Measurements from ENCODE around the gene STK33. TPM values are rescaled to one million over a fixed set of nuclear protein-coding genes. Genes with fewer than 3 reads are reported as not detected.

STK33 gene
- total RNA-seq, 2 donors from 2014 or later = 22.7 to 26.8 TPM

- Mint-ChIP-seq H3K36me3 (ENCODE audit: low read depth) (no peaks in the 10 kb centered on the region), H3K9me3 (no peaks in the 10 kb centered on the region), H3K4me3 (no peak overlapping the region), H3K27me3 (ENCODE audit: insufficient read depth) (peaks cover 4% of the 10 kb centered on the region), H3K4me1 (peaks cover 7% of the 10 kb centered on the region), H3K27ac (no peak overlapping the region)
- H3K9me3 ChIP-seq (ENCODE audit: control insufficient read depth, low read length) = no peaks in the 10 kb centered on the region
- H3K27me3 ChIP-seq (ENCODE audit: control insufficient read depth, insufficient read depth, low read length, poor library complexity, severe bottlenecking) = no peaks in the 10 kb centered on the region
- H3K4me3 ChIP-seq (ENCODE audit: low read length) = no peak overlapping the region
- TF ChIP-seq CTCF (conservative IDR thresholded peaks at IDR 0.05) = no peak
- WGBS, 2 experiments (ENCODE audit: insufficient coverage in 1 of 2, insufficient read length in 1 of 2) = 94 to 97% methylated on average over 9 to 11 of the region's 11 CpGs
- no peak overlapping the region for H3K9ac ChIP-seq (ENCODE audit: extremely low read depth, low read length, poor library complexity, severe bottlenecking)
- no peaks in the 10 kb centered on the region for H3K36me3 ChIP-seq (ENCODE audit: control insufficient read depth, insufficient read depth, low read length)
- DNase-seq = no peak
- H3K27ac ChIP-seq (ENCODE audit: low read depth, low read length) = no peak overlapping the region
- H3K4me1 ChIP-seq (ENCODE audit: control insufficient read depth, insufficient read depth, low read length) = no peaks in the 10 kb centered on the region
These were observed 248.8 kb downstream of the STK33 start for GRCh38 chr11:8345179-8345578.

GRCh38 chr11:8344346-8344745 is 249.7 kb downstream of the STK33 start:
- Mint-ChIP-seq H3K36me3 (ENCODE audit: low read depth) (no peaks in the 10 kb centered on the region), H3K27me3 (ENCODE audit: insufficient read depth) (peaks cover 2% of the 10 kb centered on the region)

GRCh38 chr11:8342821-8343681 is 251.0 kb downstream of the STK33 start:
- no peaks in the 10 kb centered on the region for H3K4me1 ChIP-seq (ENCODE audit: control insufficient read depth, insufficient read depth, low read length)
- DNase-seq = no peak
- no peaks in the 10 kb centered on the region for H3K27me3 ChIP-seq (ENCODE audit: control insufficient read depth, insufficient read depth, low read length, poor library complexity, severe bottlenecking)
- H3K4me1 Mint-ChIP-seq = peaks cover 7% of the 10 kb centered on the region
- H3K9me3 ChIP-seq (ENCODE audit: control insufficient read depth, low read length) = no peaks in the 10 kb centered on the region
- H3K9me3 Mint-ChIP-seq = no peaks in the 10 kb centered on the region
- H3K4me3 Mint-ChIP-seq = no peak overlapping the region
- WGBS, 2 experiments (ENCODE audit: insufficient coverage in 1 of 2, insufficient read length in 1 of 2) = 85 to 86% methylated on average over 11 to 18 of the region's 18 CpGs
- no peak overlapping the region for H3K27ac ChIP-seq (ENCODE audit: low read depth, low read length)
- peaks cover 1% of the 10 kb centered on the region for H3K27me3 Mint-ChIP-seq (ENCODE audit: insufficient read depth)
- no peak overlapping the region for H3K9ac ChIP-seq (ENCODE audit: extremely low read depth, low read length, poor library complexity, severe bottlenecking)
- TF ChIP-seq CTCF (conservative IDR thresholded peaks at IDR 0.05) = no peak
- H3K36me3 ChIP-seq (ENCODE audit: control insufficient read depth, insufficient read depth, low read length) = no peaks in the 10 kb centered on the region
- H3K27ac Mint-ChIP-seq = no peak overlapping the region
- H3K36me3 Mint-ChIP-seq (ENCODE audit: low read depth) = no peaks in the 10 kb centered on the region
- no peak overlapping the region for H3K4me3 ChIP-seq (ENCODE audit: low read length)

More at GRCh38 chr11:8344346-8344745, 249.7 kb downstream of the STK33 start:
- no peak for DNase-seq
- Histone ChIP-seq H3K9me3 (ENCODE audit: control insufficient read depth, low read length) (no peaks in the 10 kb centered on the region), H3K27ac (ENCODE audit: low read depth, low read length) (no peak overlapping the region), H3K36me3 (ENCODE audit: control insufficient read depth, insufficient read depth, low read length) (no peaks in the 10 kb centered on the region), H3K9ac (ENCODE audit: extremely low read depth, low read length, poor library complexity, severe bottlenecking) (no peak overlapping the region), H3K27me3 (ENCODE audit: control insufficient read depth, insufficient read depth, low read length, poor library complexity, severe bottlenecking) (no peaks in the 10 kb centered on the region), H3K4me3 (ENCODE audit: low read length) (no peak overlapping the region), H3K4me1 (ENCODE audit: control insufficient read depth, insufficient read depth, low read length) (no peaks in the 10 kb centered on the region)
- no peak overlapping the region for H3K27ac Mint-ChIP-seq
- no peak overlapping the region for H3K4me3 Mint-ChIP-seq
- WGBS, 2 experiments (ENCODE audit: insufficient coverage in 1 of 2, insufficient read length in 1 of 2) = 40 to 88% methylated on average over 1 to 2 of the region's 3 CpGs
- H3K9me3 Mint-ChIP-seq = no peaks in the 10 kb centered on the region
- no peak for TF ChIP-seq CTCF (conservative IDR thresholded peaks at IDR 0.05)
- peaks cover 7% of the 10 kb centered on the region for H3K4me1 Mint-ChIP-seq

Data from endodermal cell (in vitro differentiated cells).